Inflammatory macrophage treated with lipopolysaccharide for 4 hours (primary cell): ENCODE measurements around the gene PNO1.
"Not testable (repeated sequence)": the region's sequence is repeated elsewhere in the genome, so short reads cannot be mapped to it uniquely, and the experiment has no call there.

ENCODE experiments used
- DNase-seq: peaks from one replicate; pipeline ENCODE4 v3.0.0-alpha.2; 2020

The PNO1 gene

DNA sequence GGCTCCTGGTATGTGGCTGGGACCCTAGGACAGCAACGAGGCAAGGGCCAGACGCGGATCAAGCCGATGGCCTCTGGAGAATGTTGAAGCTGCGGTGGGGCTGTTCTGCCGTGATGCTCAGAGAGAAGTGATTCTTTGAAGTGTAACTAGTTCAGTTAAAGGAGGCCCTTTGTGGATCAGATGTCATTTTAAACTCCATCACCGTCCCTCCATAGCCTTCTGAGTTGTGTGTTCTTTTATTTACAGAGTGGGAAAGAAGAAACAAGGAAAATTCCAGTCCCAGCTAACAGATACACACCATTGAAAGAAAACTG is 403 bp downstream of the PNO1 start:
- no peak for DNase-seq

DNA sequence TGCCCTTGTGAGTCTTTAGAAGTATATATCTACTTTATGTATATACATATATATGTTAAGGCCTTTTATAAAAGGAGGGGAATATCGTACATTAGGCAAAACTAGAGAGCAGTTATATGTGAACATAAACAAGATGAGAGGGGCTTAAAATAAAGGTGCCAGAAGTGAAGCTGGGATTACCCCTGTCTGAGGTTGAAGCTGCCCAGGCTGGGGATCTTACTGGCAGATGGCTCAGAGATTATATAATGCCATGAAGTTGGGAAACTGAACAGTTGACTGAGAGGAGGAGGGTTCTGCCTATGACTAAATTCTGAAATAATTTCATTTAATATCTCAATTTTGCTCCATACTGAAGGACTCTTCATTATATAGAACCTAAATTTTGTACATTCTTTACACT is 6.0 kb downstream of the PNO1 start:
- no peak for DNase-seq

DNA sequence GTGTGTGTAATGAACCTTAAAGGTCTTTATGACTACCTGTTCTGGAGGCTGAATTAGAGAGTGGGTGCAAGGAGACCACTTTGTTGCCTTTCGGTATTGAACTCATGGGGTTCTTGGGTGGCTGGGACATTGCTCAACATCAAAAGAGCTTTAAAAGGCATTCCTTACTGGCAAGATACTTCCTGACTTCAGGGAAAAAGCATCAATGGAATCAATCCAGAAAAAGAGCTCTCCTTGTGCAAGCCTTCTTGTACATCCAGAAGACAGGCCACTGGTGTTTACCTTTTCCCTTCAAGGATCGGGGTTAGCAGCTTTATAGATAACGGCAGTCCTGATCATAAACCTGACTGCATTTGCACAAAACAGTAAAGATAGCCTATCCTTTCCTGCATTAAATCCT is 9.5 kb downstream of the PNO1 start:
- DNase-seq = no peak

DNA sequence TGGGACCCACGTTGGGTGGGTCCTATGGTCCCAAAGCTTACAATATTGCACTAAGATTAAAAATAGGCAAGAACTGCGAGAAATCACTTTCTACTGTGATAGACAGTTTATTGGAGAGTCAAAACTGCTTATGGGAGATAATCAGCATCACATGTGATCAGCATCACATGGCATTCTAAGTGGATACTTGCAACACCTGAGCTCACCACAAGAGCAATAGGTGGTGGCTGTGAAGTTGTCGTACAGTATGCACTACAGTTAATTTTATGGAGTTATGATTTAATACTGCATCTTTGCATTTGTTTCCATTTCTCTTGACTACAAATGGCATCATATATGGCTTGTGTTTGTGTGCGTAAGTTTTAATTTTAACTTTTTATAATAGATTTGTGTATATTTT is 11.6 kb downstream of the PNO1 start:
- DNase-seq = no peak

DNA sequence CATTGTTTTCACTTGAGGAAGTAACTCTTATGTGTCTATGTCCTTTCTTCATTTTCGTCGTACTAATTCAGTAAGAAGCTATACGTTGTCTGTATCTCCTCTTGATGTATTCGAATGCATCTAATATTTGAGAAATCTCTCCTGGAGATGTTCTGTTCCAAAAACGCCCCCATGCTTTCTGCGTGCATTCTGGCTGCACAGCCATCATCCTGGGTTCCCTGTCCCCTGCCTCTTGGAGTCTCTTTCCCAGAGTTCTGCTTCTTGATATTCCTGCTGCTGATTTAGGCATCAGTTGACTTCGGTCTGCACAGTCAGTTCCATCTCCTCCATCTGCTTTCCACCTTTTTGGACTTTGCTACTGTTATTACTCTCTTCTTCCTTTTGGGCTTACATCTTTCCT is 13.5 kb downstream of the PNO1 start:
- no peak for DNase-seq

DNA sequence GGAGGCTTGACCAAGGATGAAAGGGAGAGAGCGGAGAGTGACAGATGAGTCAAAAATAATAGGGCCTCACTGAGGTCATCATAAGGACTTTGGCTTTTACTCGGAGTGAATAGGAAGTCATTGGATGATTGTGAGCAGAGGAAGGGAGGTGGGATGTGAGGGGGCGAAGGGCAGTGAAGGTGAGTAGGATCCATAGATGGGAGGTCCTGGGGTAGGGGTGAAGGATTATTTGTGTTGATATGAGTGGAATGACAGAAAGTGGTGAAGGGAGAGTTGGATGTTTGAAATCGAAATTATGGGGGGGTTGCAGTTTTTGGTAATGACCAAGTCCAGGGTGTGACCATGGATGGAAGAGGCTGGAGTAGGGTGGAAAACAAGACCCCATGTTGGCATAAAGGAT is 14.0 kb downstream of the PNO1 start:
- DNase-seq = no peak

DNA sequence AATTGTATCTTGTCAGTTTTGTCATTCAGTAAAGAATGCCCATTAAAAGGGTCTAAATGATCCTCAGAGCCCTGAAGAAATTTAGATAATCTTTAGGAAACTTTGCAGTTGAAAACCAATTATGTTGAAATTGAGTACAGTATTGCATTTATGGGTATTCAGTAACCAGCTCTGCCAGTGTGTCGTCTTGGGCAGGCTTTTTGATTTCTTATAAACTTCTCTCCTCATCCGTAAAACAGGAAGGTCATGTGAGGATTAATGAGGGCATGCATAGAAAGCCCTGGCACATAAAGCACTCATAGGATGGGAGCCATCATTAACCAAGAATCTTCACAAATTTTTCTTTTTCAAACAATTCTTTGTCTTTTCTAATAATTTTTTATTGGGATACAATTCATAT is 14.8 kb downstream of the PNO1 start:
- peak; percentile 12 for DNase-seq

DNA sequence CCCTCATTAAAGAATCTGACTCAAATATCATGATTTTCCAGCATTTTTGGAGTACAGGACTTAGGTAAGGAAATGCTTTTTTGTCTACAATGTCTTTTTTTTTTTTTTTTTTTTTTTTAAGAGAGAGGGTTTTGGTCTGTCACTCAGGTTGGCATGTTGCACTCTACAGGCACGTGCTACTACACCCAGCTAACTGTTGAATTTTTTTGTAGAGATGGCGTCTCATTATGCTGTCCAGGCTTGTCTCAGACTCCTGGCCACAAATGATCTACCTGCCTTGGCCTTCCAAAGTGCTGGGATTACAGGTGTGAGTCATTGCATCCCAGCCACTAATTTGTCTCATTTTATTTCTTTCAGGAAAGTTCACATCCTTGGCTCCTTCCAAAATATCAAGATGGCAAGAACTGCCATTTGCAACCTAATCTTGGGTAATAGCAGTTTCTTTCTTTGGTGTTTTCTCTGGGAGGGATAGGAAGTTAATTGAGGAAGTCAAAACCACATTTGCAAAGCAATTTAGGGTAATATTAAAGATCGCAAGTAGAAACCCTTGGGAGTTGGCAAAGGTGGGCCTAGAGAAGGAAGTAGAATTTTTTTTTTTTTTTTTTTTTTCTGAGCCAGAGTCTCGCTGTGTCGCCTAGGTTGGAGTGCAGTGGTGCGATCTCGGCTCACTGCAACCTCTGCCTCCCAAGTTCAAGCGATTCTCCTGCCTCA is 15.5 kb downstream of the PNO1 start:
- peak; percentile 83 for DNase-seq

DNA sequence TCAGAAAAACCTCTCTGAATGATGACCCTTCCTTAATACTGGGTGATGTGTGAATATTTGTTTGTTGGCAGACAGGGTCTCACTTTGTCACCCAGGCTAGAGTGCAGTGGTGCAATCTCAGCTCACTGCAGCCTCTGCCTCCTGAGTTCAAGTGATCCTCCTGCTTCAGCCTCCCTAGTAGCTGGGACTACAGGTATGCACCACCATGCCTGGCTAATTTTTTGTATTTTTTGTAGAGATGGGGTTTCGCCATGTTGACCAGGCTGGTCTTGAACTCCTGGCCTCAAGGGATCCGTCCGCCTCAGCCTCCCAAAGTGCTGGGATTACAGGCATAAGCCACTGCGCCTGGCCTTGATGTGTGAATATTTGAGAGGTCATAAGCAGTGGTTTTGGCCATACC is 17.5 kb downstream of the PNO1 start:
- DNase-seq = not testable (repeated sequence)

DNA sequence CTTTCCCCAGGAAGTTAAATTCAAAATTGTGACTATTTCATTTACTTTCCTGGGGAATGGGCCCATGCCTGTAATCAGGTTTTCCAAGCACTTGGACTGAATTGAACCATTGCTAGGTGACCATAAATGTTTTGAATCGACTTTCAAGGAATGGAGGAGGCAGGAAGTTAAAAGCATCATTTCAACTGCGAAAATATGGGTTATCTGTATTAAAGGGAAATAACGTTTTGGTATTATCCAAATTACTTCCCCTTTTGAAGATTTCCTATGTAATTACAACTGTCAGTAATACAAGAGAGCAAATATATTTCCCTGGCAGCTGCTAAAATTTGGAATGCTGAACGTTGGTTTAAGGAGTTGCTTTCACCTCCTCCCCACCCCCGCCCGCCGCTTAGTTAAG is 19.0 kb downstream of the PNO1 start:
- DNase-seq = peak; percentile 25

DNA sequence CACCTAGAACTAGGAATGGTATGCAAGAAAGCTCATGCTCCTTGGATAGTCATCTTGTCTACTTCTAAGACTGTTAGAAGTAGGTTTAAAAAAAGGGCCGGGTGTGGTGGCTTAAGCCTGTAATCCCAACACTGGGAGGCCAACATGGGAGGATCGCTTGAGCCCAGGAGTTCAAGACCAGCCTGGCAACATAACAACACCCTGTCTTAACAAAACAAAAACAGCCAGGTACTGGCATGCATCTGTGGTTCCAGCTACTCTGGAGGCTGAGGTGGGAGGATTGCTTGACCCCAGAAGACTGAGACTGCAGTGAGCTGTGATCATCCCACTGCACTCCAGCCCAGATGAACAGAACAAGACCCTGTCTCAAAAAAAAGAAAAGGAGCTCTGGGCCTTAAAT is 19.9 kb downstream of the PNO1 start:
- no peak for DNase-seq

DNA sequence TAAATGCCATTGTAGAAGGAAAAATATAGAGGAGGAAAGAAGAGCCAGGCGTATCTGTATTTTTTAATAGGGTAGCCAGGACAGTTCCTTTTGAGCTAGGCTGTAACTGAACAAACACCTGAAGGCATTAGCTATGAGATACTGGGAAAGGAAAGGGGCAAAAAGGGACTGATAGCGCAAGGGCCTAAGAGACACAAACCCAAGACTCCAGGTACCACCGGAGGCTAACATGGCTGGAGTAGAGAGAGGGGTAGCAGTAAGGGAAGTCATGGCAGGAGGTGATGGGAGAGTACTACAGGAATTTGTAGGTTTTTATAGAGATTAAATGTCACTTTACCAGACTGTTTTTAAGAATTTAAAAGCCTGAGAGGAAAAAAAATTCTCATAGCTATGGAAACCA is 20.7 kb downstream of the PNO1 start:
- DNase-seq = no peak

DNA sequence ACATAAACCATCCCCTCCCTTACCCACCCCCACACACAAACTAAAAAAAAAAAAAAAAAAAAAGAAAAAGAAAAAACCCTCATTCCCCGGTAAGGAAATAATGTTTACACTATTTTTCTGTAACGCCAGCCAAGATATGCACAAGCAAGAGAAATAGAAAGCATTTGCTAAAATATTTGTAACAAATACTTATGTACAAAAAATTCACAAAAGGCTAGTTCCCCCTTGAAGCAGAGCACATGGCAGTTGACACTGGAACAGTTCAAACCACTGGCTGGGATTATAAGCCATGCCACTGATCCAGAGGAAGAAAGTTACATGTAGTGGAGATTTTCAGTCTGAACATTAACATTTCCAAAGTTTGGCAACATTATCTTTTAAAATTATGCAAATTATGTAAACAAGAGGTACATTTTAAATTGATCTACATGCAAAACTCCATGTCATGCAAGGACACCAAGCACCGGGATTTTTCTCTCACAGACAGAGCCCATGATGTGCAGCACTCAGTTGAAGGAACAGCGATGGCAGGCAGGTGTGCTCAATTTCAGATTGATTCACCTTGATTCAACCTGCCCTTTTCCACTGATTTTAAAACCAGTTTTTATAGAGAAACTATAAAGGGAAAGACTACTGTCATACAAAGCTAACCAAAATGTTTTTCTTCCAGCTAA is 21.4 kb downstream of the PNO1 start:
- DNase-seq = no peak

DNA sequence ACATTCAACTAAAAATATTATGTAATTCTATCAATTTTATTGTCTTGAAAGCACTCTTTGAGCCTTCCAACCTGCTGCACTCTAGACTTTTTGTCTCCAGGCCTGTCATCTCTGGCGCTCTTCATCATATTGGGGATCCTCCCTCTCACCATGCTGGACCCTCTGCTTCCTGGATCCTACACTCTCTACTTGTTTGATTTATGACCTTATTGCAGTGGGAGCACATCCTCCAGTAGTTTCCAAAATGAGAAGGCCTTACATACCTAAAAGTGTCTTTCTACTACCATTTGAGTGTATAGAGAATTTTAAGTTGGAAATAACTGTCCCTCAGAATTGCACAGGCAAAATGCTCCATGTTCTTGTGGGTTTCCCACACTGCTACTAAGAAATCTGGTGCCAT is 25.2 kb downstream of the PNO1 start:
- no peak for DNase-seq

DNA sequence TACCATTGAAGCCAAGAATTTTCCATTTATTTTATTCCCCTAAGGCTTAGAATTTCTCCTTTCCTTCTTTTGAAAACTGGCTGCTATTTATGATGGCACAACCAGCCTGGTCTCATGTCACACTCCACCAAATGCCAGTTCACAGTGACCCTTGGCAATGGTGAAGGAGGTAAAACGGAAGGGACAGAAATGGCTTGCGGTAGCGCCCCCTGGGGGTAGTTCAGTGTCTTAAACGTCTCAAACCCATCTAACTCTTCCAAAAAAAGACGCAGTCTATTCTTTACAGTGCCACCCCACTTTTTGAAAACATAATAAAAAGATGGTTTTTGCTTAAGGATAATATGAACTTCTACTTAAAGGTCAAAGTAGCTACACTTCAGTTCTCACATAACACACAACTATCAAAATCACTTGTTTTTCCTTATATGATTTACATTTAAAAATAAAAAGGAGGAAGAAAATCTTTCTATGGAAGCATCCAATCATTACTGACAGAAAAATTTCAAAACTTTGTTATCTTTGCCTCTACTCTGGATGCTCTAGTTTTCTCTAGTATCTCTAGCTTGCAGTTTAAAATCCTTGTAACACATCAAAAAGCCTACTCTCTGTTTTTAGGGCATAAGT is 28.0 kb downstream of the PNO1 start:
- peak; percentile 75 for DNase-seq

DNA sequence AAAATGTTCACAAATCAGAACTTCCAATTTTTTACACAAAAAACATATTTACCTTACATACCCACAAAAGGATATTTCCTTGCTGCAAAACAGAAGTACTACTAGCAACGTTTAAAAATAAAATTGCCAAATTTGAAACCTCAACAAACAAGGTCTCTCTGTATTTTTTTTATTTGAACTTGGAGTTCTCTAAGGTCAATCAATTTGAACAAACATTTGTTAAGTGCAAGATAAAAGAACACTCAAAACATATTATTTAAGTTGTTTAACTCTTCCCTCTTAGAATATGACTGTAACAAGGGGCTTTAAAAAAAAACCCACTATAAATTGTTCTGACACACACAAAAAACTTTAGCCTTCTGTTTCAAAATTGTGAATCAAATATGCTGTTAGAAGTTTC is 29.6 kb downstream of the PNO1 start:
- DNase-seq = no peak

DNA sequence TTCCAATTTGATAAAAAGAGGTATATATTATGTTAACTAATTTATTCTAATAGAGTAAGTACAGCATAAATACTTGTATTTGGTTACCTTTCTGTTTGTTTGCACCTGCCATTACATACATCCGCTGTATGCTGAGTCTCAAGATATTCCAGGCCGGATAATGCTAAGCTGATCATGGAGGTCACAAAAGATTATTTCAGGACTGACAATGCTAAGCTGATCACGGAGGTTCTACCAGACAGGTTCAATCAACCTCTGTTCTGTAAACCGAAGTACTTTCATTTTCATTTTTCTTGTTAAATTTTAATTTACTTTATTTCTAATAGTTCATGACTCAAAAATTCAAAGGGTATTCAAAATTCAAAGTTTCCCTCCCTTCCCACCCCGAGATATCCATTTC is 31.1 kb downstream of the PNO1 start:
- peak; percentile 13 for DNase-seq

DNA sequence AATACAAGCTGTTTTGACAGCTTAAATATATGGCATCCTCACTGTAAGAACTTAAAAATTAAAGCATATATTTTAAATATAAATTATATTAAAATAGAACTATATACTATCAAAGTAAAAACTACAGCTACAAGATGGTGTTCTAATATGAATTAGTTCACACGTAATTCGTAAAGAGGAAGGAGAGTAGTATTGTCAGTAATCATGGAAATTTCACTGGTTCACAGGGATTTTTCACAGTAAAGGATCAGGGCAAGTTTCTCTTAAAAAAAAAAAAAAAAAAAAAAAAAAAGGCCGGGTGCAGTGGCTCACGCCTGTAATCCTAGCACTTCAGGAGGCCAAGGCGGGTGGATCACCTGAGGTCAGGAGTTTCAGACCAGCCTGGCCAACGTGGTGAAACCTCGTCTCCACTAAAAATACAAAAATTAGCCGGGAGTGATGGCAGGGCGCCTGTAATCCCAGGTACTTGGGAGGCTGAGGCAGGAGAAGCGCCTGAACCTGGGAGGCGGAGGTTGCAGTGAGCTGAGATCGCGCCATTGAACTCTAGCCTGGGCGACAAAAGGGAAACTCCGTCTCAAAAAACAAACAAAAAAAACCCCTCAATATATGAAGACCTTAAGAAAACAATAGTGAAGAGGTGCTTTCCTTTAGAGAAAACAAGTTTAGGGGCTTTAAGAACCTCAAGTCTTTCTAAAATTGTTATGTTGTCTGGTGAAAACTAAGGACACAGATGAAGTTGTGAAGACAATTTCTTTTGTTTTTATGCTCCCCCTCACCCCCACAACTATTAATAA is 32.5 kb downstream of the PNO1 start:
- peak; percentile 38 for DNase-seq

DNA sequence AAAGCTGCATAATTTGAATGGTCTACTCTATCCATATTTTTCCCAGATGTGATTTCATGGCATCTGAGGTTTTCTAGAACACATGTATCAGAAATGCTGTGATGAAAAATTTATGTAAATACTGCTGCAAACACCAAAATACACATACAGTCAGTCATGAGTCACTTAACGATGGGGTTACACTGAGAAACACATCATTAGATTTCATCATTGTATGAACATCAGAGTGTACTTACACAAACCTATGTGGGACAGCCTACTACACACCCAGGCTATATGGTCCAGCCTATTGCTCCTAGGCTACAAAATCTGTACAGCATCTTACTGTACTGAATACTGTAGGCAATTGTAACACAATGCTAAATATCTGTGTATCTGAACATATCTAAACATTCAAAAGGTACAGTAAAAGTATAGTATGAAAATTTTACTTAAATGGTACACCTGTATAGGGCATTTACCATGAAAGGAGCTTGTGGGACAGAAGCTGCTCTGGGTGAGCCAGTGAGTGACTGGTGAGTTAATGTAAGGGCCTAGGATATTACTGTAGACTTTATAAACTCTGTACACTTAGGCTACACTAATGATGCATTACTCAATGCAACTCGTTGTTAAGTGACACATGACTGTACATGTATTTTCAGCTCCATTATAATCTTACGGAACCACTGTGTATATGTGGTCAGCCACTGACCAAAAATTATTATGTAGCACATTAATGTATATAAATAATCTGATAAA is 33.5 kb downstream of the PNO1 start:
- peak; percentile 82 for DNase-seq

DNA sequence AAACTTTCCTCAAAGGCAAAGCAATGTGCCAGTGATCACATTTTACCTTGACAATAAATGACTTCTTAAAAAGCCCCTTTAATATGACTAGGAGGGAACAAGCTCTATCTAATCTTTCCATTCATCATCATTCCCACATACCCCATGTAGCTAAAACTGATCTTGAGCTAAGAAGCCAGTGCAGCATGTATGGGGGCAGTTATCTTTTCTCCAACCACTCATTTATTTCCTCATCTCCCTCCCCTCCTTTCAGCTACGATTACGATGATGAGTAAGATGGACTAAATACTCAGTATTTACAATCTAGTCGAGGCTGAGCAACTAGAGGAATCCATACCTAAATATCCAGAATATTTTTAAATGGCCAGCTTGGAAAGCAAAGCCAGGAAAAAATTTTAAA is 35.5 kb downstream of the PNO1 start:
- no peak for DNase-seq

DNA sequence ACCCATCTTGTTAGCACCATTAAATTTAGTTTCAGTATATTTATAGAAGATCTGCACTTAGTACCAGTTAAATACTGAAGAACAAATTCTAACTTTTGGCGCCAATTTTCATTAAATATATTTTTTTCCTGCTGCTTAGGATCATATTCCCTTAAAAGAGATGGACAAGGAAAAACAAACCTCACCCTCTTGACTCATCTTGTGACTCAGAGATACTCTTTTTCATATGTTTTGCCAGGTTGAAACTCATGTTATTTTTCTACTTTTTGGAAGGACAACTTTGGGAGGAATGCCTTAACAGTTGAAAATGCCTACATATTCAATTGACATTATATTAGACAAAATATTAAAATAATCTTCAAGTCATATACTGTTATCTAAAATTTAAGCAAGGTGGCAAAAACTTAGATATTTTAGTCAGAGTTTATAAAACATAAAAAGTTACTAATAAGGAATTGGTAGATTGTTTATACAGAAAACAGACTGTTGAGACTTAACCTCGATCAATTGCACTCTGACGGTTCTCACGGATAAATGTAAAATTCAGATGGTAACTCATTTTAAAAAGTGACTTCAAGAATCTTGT is 36.2 kb downstream of the PNO1 start:
- DNase-seq = no peak

DNA sequence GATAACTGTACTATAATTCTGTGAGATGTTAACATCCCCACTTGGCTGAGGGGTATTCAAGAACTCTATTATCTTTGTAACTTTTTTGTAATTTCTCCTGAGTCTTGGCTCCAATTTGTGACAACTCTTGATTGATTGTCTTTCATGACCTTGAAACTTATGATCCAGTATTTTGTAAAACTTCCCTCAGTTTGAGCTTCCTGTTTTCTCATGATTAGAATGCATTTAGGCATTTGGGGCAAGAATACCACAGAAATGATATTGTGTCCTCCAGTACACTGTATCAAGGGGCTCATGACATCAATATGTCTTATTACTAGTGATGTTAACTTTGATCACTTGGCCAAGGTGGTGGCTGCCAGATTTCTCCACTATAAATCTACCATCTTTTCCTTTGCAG is 37.4 kb downstream of the PNO1 start:
- peak; percentile 28 for DNase-seq
